ENCODE measurements around the gene COQ2.
A peak's percentile ranks its signal among the peaks of the same experiment; 100 is the strongest.

COQ2 gene

DNA sequence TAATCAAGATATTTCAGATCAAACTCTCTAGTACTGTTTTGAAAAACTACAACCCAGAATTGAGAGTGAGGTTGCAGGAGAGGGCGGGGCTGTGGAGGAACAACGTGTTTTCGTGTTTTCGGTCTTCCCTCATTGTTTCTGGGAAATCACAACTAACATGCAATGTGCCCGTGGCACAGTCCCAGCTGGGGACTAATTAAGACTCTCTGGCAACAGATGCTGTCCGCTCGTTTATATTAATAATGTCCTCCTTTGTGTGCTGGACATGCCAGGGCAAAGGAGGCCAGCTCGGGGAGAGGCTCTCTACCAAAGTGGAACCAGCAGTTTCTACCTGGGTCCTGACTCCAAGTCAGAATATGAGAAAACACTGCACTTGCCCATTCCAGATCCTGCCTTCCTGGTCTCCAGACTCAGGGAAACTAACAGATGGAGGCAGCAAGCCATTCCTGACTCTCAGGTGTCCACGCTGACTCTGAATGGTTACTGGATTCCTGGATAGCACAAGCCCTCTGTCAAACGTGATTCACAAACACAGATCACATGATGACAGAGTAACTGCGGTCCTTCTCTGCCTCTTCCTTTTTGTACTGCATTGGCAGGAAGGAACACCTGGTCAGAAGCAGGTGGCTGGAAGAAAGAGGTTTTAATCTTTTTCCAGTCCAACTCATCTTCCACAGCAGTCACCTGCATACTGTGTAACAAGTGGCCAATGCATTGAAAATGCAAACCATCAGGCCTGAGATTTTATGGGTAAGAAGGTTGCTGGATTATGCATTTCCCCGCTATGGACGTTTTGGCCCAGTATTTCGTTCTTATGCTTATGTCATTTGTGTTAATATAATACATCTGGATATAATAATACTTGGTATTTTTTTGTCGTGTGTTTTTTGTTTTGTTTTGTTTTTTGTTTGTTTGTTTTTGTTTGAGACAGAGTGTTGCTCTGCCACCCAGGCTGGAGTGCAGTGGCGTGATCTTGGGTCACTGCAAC is 65.0 kb downstream of the COQ2 start:
- ATAC-seq (ENCODE audit: low read depth): peak; percentile 74
- peak overlapping the region; percentile 11 for H3K27ac ChIP-seq (ENCODE audit: poor library complexity, severe bottlenecking)

DNA sequence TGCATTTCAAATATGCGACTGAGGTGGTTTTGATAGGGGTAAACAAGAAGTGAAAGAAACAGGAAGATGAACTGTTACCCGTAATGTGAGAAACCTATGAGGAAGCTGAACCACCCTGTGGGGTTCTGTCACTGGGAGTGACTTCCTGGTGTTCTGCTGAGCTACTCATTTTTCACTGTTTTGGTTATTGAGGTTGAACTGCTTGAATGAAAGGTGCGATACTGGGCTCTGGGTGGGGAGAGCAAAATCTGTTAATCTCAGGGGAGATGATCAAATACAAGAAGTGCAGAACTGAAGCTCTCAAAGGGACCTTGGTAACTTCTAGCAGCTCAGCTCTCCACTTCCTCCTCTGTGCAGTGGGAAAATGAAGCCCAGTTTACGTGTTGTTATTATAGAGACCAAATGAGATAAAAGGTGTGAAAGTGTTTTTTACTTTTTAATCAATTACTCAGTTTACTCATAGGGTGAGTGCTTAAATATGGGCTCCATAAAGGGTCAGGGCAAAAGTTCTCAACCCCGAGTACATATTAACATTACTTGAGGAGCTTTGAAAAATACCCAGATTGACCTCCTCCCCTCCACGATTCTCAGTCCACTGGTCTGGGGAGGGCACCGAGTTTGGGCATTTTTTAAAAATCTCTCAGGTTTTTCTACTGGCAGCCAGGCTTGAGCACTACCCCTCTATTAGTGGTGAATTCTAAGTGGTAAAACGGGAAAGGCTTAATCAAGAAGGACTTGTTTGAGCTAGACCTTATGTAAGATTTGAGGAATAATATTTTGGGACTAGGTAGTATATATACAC is 66.7 kb downstream of the COQ2 start:
- no peaks in the 10 kb centered on the region for H3K9me3 ChIP-seq (ENCODE audit: severe bottlenecking)
- DNase-seq (ENCODE audit: low spot score) (no peak), ATAC-seq (ENCODE audit: low read depth) (no peak; the same call in 2 of the 3 replicates)
- no peak overlapping the region for H3K27ac ChIP-seq (ENCODE audit: poor library complexity, severe bottlenecking)
- no peaks in the 10 kb centered on the region for H3K27me3 ChIP-seq (ENCODE audit: insufficient read depth, poor library complexity, severe bottlenecking)
- peaks cover 10% of the 10 kb centered on the region for H3K4me1 ChIP-seq (ENCODE audit: insufficient read depth, poor library complexity, severe bottlenecking)
- H3K36me3 ChIP-seq (ENCODE audit: low read depth): no peaks in the 10 kb centered on the region
- no peak overlapping the region for H3K4me3 ChIP-seq (ENCODE audit: severe bottlenecking)
- TF ChIP-seq, protein P1, sequence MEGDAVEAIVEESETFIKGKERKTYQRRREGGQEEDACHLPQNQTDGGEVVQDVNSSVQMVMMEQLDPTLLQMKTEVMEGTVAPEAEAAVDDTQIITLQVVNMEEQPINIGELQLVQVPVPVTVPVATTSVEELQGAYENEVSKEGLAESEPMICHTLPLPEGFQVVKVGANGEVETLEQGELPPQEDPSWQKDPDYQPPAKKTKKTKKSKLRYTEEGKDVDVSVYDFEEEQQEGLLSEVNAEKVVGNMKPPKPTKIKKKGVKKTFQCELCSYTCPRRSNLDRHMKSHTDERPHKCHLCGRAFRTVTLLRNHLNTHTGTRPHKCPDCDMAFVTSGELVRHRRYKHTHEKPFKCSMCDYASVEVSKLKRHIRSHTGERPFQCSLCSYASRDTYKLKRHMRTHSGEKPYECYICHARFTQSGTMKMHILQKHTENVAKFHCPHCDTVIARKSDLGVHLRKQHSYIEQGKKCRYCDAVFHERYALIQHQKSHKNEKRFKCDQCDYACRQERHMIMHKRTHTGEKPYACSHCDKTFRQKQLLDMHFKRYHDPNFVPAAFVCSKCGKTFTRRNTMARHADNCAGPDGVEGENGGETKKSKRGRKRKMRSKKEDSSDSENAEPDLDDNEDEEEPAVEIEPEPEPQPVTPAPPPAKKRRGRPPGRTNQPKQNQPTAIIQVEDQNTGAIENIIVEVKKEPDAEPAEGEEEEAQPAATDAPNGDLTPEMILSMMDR (IDR thresholded peaks at IDR 0.05; ENCODE audit: poor library complexity, severe bottlenecking): no peak

More for the DNA sequence above, 65.0 kb downstream of the COQ2 start:
- no peaks in the 10 kb centered on the region for H3K9me3 ChIP-seq (ENCODE audit: severe bottlenecking)
- H3K4me1 ChIP-seq (ENCODE audit: insufficient read depth, poor library complexity, severe bottlenecking): peaks cover 10% of the 10 kb centered on the region
- TF ChIP-seq, protein P1 (IDR thresholded peaks at IDR 0.05; ENCODE audit: poor library complexity, severe bottlenecking): no peak
- no peaks in the 10 kb centered on the region for H3K27me3 ChIP-seq (ENCODE audit: insufficient read depth, poor library complexity, severe bottlenecking)
- no peak for DNase-seq (ENCODE audit: low spot score)
- no peaks in the 10 kb centered on the region for H3K36me3 ChIP-seq (ENCODE audit: low read depth)
- no peak overlapping the region for H3K4me3 ChIP-seq (ENCODE audit: severe bottlenecking)

DNA sequence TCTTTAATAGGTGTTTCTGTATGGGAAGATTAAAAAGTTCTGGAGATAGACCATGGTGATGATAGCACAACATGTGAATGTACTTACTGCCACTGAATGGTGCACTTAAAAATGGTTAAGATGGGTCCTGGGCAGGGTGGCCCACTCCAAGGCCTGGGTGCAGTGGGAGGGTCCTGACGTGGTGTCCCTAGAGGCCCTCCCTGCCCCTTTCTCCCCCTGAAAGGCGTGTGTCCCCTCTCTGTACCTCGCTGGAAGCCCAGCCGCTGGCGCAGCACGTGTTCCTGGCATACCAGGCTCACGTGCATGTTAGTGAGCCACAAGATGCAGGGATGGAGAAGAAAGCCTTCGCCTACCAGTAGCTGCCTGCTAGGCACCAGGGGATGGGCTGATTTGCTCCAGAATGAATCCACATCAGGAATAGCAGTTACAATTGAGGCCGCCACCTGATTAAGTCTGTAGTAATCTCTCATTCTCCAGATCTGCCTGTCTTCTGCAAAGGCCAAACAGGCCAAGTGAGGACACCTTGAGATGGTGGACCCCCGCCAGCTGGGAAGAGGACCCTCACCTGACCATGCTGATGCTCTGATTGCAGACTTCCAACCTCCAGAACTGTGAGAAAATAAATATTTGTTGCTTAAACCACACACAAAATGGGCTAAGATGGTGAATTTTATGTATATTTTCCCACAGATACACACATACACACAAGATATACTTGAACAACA is 67.5 kb downstream of the COQ2 start:
- Histone ChIP-seq H3K27me3 (ENCODE audit: insufficient read depth, poor library complexity, severe bottlenecking) (no peaks in the 10 kb centered on the region), H3K4me3 (ENCODE audit: severe bottlenecking) (no peak overlapping the region), H3K36me3 (ENCODE audit: low read depth) (no peaks in the 10 kb centered on the region), H3K4me1 (ENCODE audit: insufficient read depth, poor library complexity, severe bottlenecking) (peaks cover 15% of the 10 kb centered on the region), H3K9me3 (ENCODE audit: severe bottlenecking) (no peaks in the 10 kb centered on the region), H3K27ac (ENCODE audit: poor library complexity, severe bottlenecking) (no peak overlapping the region)
- no peak for ATAC-seq (ENCODE audit: low read depth)
- TF ChIP-seq, protein P1 (IDR thresholded peaks at IDR 0.05; ENCODE audit: poor library complexity, severe bottlenecking): no peak
- DNase-seq (ENCODE audit: low spot score): no peak

DNA sequence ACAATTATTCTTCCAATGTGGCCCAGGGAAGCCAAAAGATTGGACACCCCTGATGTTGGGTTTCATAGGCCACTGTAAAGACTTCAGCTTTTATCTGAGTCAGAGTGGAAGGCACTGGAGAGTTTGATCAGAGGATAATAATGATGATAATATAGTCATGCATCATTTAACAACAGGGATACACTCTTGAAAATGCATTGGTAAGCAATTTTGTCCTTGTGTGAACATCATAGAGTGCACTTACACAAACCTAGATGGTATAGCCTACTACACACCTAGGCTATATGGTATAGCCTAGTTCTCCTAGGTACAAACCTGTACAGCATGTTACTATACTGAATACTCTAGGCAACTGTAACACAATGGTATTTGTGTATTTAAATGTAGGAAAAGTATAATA is 70.5 kb downstream of the COQ2 start:
- H3K36me3 ChIP-seq (ENCODE audit: low read depth): no peaks in the 10 kb centered on the region
- no peak overlapping the region for H3K27ac ChIP-seq (ENCODE audit: poor library complexity, severe bottlenecking)
- H3K4me3 ChIP-seq (ENCODE audit: severe bottlenecking): no peak overlapping the region
- no peak for DNase-seq (ENCODE audit: low spot score)
- no peaks in the 10 kb centered on the region for H3K9me3 ChIP-seq (ENCODE audit: severe bottlenecking)
- H3K27me3 ChIP-seq (ENCODE audit: insufficient read depth, poor library complexity, severe bottlenecking): no peaks in the 10 kb centered on the region
- no peak for ATAC-seq (ENCODE audit: low read depth)
- TF ChIP-seq, protein P1 (IDR thresholded peaks at IDR 0.05; ENCODE audit: poor library complexity, severe bottlenecking): no peak
- H3K4me1 ChIP-seq (ENCODE audit: insufficient read depth, poor library complexity, severe bottlenecking): peaks cover 10% of the 10 kb centered on the region
